ENCODE data around the gene SLC9A7. TPM values are rescaled to one million over a fixed set of nuclear protein-coding genes. Genes with fewer than 3 reads are reported as not detected.

Gene SLC9A7
- total RNA-seq, 1 donor from 2014 or later = 1.9 TPM

- Histone ChIP-seq H3K27ac (replicated peaks) (no peak overlapping the region), H3K4me1 (peaks cover 9% of the 10 kb centered on the region), H3K27me3 (ENCODE audit: low read depth) (no peaks in the 10 kb centered on the region), H3K4me3 (no peak overlapping the region), H3K36me3 (no peaks in the 10 kb centered on the region), H3K9me3 (replicated peaks) (no peaks in the 10 kb centered on the region)
- DNase-seq = no peak
- TF ChIP-seq CTCF (IDR thresholded peaks at IDR 0.05; ENCODE audit: borderline replicate concordance) = no peak
- intact Hi-C loops (cut with micrococcal nuclease) = no loop called here
Observed at GRCh38 chrX:46635186-46635585, 123.7 kb downstream of the SLC9A7 start.

GRCh38 chrX:46634577-46634976 is 124.3 kb downstream of the SLC9A7 start:
- Histone ChIP-seq H3K4me3 (no peak overlapping the region), H3K36me3 (no peaks in the 10 kb centered on the region), H3K4me1 (peaks cover 15% of the 10 kb centered on the region), H3K9me3 (replicated peaks) (no peaks in the 10 kb centered on the region), H3K27me3 (ENCODE audit: low read depth) (no peaks in the 10 kb centered on the region), H3K27ac (replicated peaks) (peak overlapping the region; percentile 30)
- no peak for TF ChIP-seq CTCF (IDR thresholded peaks at IDR 0.05; ENCODE audit: borderline replicate concordance)
- DNase-seq = no peak
- intact Hi-C loops (cut with micrococcal nuclease) = no loop called here

GRCh38 chrX:46630141-46630540 is 128.8 kb downstream of the SLC9A7 start:
- Histone ChIP-seq H3K4me1 (peaks cover 47% of the 10 kb centered on the region), H3K27me3 (ENCODE audit: low read depth) (no peaks in the 10 kb centered on the region), H3K36me3 (no peaks in the 10 kb centered on the region), H3K27ac (replicated peaks) (peak overlapping the region; percentile 79), H3K4me3 (no peak overlapping the region), H3K9me3 (replicated peaks) (no peaks in the 10 kb centered on the region)
- intact Hi-C loops (cut with micrococcal nuclease) = no loop called here
- DNase-seq = no peak
- TF ChIP-seq CTCF (IDR thresholded peaks at IDR 0.05; ENCODE audit: borderline replicate concordance) = no peak

GRCh38 chrX:46628460-46629371 is 130.2 kb downstream of the SLC9A7 start:
- Histone ChIP-seq H3K4me1 (peaks cover 47% of the 10 kb centered on the region), H3K27me3 (ENCODE audit: low read depth) (no peaks in the 10 kb centered on the region), H3K4me3 (no peak overlapping the region), H3K36me3 (no peaks in the 10 kb centered on the region), H3K9me3 (replicated peaks) (no peaks in the 10 kb centered on the region), H3K27ac (replicated peaks) (peak overlapping the region; percentile 79)
- intact Hi-C loops (cut with micrococcal nuclease) = no loop called here
- no peak for TF ChIP-seq CTCF (IDR thresholded peaks at IDR 0.05; ENCODE audit: borderline replicate concordance)
- DNase-seq = peak; percentile 63

- Histone ChIP-seq H3K27me3 (ENCODE audit: low read depth) (no peaks in the 10 kb centered on the region), H3K9me3 (replicated peaks) (no peaks in the 10 kb centered on the region), H3K4me1 (peaks cover 50% of the 10 kb centered on the region), H3K4me3 (no peak overlapping the region), H3K27ac (replicated peaks) (peak overlapping the region; percentile 79), H3K36me3 (no peaks in the 10 kb centered on the region)
- intact Hi-C loops (cut with micrococcal nuclease) = no loop called here
- no peak for DNase-seq
- TF ChIP-seq CTCF (IDR thresholded peaks at IDR 0.05; ENCODE audit: borderline replicate concordance) = no peak
Observed at GRCh38 chrX:46627711-46628419, 131.1 kb downstream of the SLC9A7 start.
